ENCODE measurements around the gene ARHGEF7. TPM values are rescaled to one million over a fixed set of nuclear protein-coding genes. Genes with fewer than 3 reads are reported as not detected.

ARHGEF7 gene
- total RNA-seq, 1 donor from 2014 or later = 63.2 TPM

GRCh38 chr13:111152844-111153243, 37.7 kb downstream of the ARHGEF7 start:
- Histone ChIP-seq H3K36me3 (no peaks in the 10 kb centered on the region), H3K9me3 (no peaks in the 10 kb centered on the region), H3K4me1 (peaks cover 19% of the 10 kb centered on the region), H3K27me3 (no peaks in the 10 kb centered on the region), H3K4me3 (peak overlapping the region; percentile 81), H3K27ac (peak overlapping the region; percentile 98)
- intact Hi-C loops (cut with DNase I) = no loop called here
- no peak for DNase-seq
- no peak for ATAC-seq
- TF ChIP-seq, protein P1, sequence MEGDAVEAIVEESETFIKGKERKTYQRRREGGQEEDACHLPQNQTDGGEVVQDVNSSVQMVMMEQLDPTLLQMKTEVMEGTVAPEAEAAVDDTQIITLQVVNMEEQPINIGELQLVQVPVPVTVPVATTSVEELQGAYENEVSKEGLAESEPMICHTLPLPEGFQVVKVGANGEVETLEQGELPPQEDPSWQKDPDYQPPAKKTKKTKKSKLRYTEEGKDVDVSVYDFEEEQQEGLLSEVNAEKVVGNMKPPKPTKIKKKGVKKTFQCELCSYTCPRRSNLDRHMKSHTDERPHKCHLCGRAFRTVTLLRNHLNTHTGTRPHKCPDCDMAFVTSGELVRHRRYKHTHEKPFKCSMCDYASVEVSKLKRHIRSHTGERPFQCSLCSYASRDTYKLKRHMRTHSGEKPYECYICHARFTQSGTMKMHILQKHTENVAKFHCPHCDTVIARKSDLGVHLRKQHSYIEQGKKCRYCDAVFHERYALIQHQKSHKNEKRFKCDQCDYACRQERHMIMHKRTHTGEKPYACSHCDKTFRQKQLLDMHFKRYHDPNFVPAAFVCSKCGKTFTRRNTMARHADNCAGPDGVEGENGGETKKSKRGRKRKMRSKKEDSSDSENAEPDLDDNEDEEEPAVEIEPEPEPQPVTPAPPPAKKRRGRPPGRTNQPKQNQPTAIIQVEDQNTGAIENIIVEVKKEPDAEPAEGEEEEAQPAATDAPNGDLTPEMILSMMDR (IDR thresholded peaks at IDR 0.05) = no peak

- peaks cover 20% of the 10 kb centered on the region for H3K4me1 ChIP-seq
- TF ChIP-seq, protein P1 (IDR thresholded peaks at IDR 0.05) = no peak
- H3K27me3 ChIP-seq = no peaks in the 10 kb centered on the region
- ATAC-seq = peak; percentile 97
- peak overlapping the region; percentile 81 for H3K4me3 ChIP-seq
- peak overlapping the region; percentile 98 for H3K27ac ChIP-seq
- H3K36me3 ChIP-seq = no peaks in the 10 kb centered on the region
- DNase-seq = peak; percentile 97
- no peaks in the 10 kb centered on the region for H3K9me3 ChIP-seq
- intact Hi-C loops (cut with DNase I) = no loop called here
Measured at GRCh38 chr13:111153279-111153976, 38.3 kb downstream of the ARHGEF7 start.

DNA sequence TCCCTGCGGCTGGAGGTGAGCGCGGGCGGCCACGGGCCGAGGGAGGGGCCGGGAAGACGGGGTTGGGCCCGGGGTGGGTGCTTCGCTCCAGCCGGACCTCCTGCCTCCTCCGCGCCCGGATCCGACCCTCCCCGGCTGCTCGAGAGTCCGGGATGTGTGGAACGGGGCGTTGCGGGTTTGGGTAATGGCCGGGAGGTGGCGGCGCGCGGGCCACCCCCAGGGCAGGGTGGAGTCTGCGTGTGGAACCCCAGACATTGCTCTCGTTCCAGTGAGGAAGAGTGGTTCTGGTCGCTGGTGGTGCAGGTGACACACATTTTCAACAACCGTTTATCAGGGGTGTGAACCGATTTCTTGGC, 38.8 kb downstream of the ARHGEF7 start:
- Histone ChIP-seq H3K9me3 (no peaks in the 10 kb centered on the region), H3K27me3 (no peaks in the 10 kb centered on the region), H3K27ac (peak overlapping the region; percentile 98), H3K36me3 (peaks cover 1% of the 10 kb centered on the region), H3K4me1 (peaks cover 23% of the 10 kb centered on the region), H3K4me3 (peak overlapping the region; percentile 81)
- peak; percentile 69 for ATAC-seq
- intact Hi-C loops (cut with DNase I) = no loop called here
- TF ChIP-seq, protein P1 (IDR thresholded peaks at IDR 0.05) = peak; percentile 17
- DNase-seq = no peak

DNA sequence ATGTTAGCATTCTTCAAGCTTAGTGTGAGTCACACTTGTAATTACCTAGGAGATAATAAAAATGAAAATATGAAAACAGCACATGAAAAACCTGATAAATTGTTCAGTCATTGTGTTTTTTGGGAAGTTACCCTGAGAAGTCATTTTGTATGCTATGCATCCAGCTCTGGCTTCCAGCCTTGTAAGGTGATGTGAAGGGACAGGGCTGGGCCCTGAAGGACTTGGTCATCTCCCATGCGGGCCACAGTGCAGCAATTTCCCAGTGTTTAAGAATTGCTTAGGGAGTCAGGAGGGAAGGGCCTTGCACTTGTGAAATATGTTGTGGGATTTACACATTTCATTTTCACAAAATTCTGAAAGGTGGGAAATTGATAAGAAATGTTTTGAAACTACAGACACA, 41.3 kb downstream of the ARHGEF7 start:
- Histone ChIP-seq H3K36me3 (peaks cover 6% of the 10 kb centered on the region), H3K4me3 (no peak overlapping the region), H3K27me3 (no peaks in the 10 kb centered on the region), H3K27ac (no peak overlapping the region), H3K4me1 (peaks cover 23% of the 10 kb centered on the region), H3K9me3 (no peaks in the 10 kb centered on the region)
- DNase-seq = no peak
- intact Hi-C loops (cut with DNase I) = no loop called here
- ATAC-seq = no peak
- TF ChIP-seq, protein P1 (IDR thresholded peaks at IDR 0.05) = no peak

GRCh38 chr13:111158136-111158805, 43.2 kb downstream of the ARHGEF7 start:
- intact Hi-C loops (cut with DNase I) = no loop called here
- DNase-seq = no peak
- Histone ChIP-seq H3K27ac (peak overlapping the region; percentile 28), H3K4me1 (peaks cover 18% of the 10 kb centered on the region), H3K27me3 (no peaks in the 10 kb centered on the region), H3K36me3 (peaks cover 6% of the 10 kb centered on the region), H3K4me3 (no peak overlapping the region), H3K9me3 (no peaks in the 10 kb centered on the region)
- no peak for ATAC-seq
- TF ChIP-seq, protein P1 (IDR thresholded peaks at IDR 0.05) = no peak
